GM21381 (cell line): ENCODE data around the gene SMTN.
"Not testable (repeated sequence)": the region's sequence is repeated elsewhere in the genome, so short reads cannot be mapped to it uniquely, and the experiment has no call there.

Experiments used
- ATAC-seq: cut with Tn5 transposase; IDR thresholded peaks from one replicate; pipeline ENCODE4 v1.9.1; 2021; ENCODE audit warnings: mild to moderate bottlenecking, moderate library complexity; ENCODE audit not compliant: unreplicated experiment

SMTN gene

GRCh38 chr22:31103111-31103510, 22.0 kb downstream of the SMTN start:
- no peak for ATAC-seq

GRCh38 chr22:31103899-31104694, 23.0 kb downstream of the SMTN start:
- ATAC-seq = no peak

GRCh38 chr22:31104869-31105268, 23.8 kb downstream of the SMTN start:
- ATAC-seq = no peak

- no peak for ATAC-seq
These were observed 24.3 kb downstream of the SMTN start for GRCh38 chr22:31105282-31105929.

GRCh38 chr22:31106001-31106571, 25.0 kb downstream of the SMTN start:
- ATAC-seq = no peak

GRCh38 chr22:31106731-31107177, 25.6 kb downstream of the SMTN start:
- no peak for ATAC-seq

GRCh38 chr22:31107178-31107893, 26.2 kb downstream of the SMTN start, which contains the start of gene SELENOM:
TSS of gene SELENOM (minus strand) at chr22:31107568. CDS start at chr22:31107505, 63 bp downstream.
- peak; percentile 89 for ATAC-seq

GRCh38 chr22:31107894-31108218, 26.7 kb downstream of the SMTN start:
- no peak for ATAC-seq

- ATAC-seq = not testable (repeated sequence)
These were observed 31.5 kb downstream of the SMTN start for GRCh38 chr22:31112547-31113091.

GRCh38 chr22:31118046-31118820, 37.1 kb downstream of the SMTN start:
- ATAC-seq = no peak

GRCh38 chr22:31119026-31119717, 38.1 kb downstream of the SMTN start:
- no peak for ATAC-seq

GRCh38 chr22:31120230-31120629, 39.1 kb downstream of the SMTN start:
- ATAC-seq = no peak

- ATAC-seq = no peak
These were observed 39.5 kb downstream of the SMTN start for GRCh38 chr22:31120642-31121041.

GRCh38 chr22:31121403-31121802, 40.3 kb downstream of the SMTN start:
- ATAC-seq = no peak

GRCh38 chr22:31122196-31122531, 41.0 kb downstream of the SMTN start:
- ATAC-seq = no peak

GRCh38 chr22:31122532-31123291, 41.6 kb downstream of the SMTN start, which contains the start of gene INPP5J:
TSS of gene INPP5J (plus strand) at chr22:31122966. CDS start at chr22:31123015, 49 bp downstream.
- no peak for ATAC-seq

GRCh38 chr22:31123292-31123602, 42.1 kb downstream of the SMTN start:
- no peak for ATAC-seq

GRCh38 chr22:31124290-31124689, 43.2 kb downstream of the SMTN start:
- no peak for ATAC-seq

GRCh38 chr22:31124811-31125465, 43.8 kb downstream of the SMTN start:
- ATAC-seq = no peak
